Spleen (tissue), 7 donors: ENCODE data around the gene STEAP1B.

ENCODE experiments used
- CTCF ChIP-seq, 11 experiments: fragments of 200-600 bp in 7 of 11; fragments of 450-650 bp in 4 of 11; sonication (generic) in 4 of 11; IDR thresholded peaks in 8 of 11; conservative IDR thresholded peaks in 3 of 11; 1 replicate in 7 of 11; 2 replicates in 4 of 11; pipeline versions ENCODE4 v1.4.0 to v1.8.0; 2016 to 2021; ENCODE audit warnings: antibody characterized with exemption in 11 of 11, inconsistent platforms in 4 of 11, mild to moderate bottlenecking in 1 of 11
- POLR2A ChIP-seq, 3 donors: fragments of 450-650 bp; IDR thresholded peaks; one replicate each; pipeline ENCODE4 v1.5.1; 2017; ENCODE audit warnings: antibody characterized with exemption in 3 of 3, mild to moderate bottlenecking in 1 of 3
- POLR2AphosphoS5 ChIP-seq, 3 donors: sonication (generic); formaldehyde crosslinking; IDR thresholded peaks; one replicate each; pipeline ENCODE4 v1.5.1; 2017; ENCODE audit warnings: antibody characterized with exemption in 3 of 3
- donor health status: DM: no; HTN: no; CAD: no; lungs with moderate emphysema.
- donor health status: DM: no; HTN: no; CAD: no.
- donor health status: DM: no; HTN: no; CAD: no.

DNA sequence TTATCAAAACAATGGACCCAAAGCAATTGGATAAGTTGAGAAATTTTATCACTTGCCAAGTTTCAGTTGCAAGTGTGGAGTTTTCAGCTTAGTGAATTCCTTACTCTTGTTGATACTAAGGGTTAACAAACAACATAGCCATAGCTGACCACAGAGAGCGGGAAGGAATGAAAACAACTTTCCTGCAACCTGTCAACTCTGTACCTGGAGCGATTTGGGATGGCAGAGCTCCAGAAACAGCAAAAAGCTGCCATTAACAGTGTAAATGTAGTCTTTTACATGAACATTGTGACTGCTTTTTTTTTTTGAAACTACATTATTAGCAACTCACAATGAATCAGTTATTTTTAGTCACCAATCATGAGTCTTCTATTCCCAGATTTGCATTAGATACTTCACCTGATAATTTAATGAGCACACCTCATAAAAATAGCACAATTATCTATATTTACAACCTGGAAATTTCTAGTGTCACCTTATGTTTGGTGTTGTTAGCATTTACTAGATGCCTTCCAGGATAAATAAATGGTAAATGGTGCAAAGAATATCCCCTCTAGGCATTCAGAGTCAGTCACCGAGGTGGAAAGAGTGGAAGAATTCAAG, 95.5 kb downstream of the STEAP1B start:
- TF ChIP-seq CTCF (IDR thresholded peaks at IDR 0.05 in 8 of 11, conservative IDR thresholded peaks at IDR 0.05 in 3 of 11) (no peak), POLR2A (IDR thresholded peaks at IDR 0.05) (no peak), POLR2AphosphoS5 (IDR thresholded peaks at IDR 0.05) (no peak)
